SH-SY5Y (cell line): Measurements from ENCODE around the gene AKR1B15.

Experiments
- GATA2 ChIP-seq: IDR thresholded peaks from 2 replicates; pipeline ENCODE4 v1.6.1; 2011; ENCODE audit warnings: mild to moderate bottlenecking, low read depth, low read length
- GATA3 ChIP-seq: IDR thresholded peaks from 2 replicates; pipeline ENCODE4 v1.6.1; 2011; ENCODE audit warnings: low read depth, mild to moderate bottlenecking, low read length, moderate library complexity

- TF ChIP-seq GATA2 (no peak), GATA3 (no peak)
These were observed 38.3 kb upstream of the AKR1B15 start for GRCh38 chr7:134510646-134511045.
